Glomerular visceral epithelial cell (primary cell): ENCODE data around the gene SLC34A1.
A peak's percentile ranks its signal among the peaks of the same experiment; 100 is the strongest.
"Not testable (repeated sequence)": the region's sequence is repeated elsewhere in the genome, so short reads cannot be mapped to it uniquely, and the experiment has no call there.

Experiments
- DNase-seq: peaks from one replicate; pipeline ENCODE4 v3.0.0-alpha.2; 2016; ENCODE audit errors: extremely low spot score

The SLC34A1 gene

DNA sequence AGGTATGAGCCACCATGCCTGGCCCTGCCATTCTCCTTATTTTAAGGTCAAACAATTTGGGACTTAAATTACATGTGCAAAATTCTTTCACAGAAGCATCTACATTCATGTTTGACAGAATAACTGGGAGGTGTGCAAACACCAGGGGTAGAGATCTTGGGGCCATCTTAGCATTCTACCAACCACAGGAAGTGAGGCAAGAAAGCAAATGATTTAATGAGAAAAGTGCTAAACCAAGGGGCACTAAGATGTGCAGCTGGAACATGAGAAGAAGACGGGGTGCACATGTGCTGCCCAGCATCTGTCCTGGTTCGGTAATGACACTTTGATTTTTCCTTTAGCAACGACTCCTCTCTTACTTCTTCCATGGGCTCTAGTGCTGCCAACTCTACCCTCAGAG is 26.3 kb downstream of the SLC34A1 start:
- DNase-seq, result no peak

DNA sequence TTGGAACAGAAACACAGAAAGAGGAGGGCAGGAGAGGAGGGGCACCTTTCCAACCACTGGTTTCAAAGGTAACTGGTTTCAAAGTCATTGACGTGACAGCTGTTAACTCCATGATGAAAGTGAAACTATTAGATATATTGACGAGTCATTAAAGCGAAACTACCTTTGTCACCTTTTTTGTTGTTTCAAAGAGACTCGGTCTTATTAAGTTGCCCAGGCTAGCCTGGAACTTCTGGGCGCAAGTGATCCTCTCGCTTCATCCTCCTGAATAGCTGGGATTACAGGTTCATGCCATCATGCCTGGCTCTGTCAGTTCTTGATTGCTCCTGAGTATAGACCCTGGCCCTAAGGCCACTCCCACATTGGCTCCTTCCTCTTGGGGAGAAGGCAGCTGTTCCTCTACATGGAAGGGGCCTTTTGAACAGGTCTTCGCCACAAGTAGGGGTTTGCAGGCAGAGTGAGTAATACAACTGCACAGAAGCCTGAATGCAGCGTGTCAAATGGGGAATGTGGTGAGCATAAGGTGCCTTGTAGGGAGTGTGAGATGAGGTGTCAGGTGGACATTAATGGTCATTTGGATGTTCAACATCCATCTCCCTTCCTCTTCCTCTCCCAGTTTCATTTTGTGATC is 28.5 kb downstream of the SLC34A1 start:
- no peak for DNase-seq

DNA sequence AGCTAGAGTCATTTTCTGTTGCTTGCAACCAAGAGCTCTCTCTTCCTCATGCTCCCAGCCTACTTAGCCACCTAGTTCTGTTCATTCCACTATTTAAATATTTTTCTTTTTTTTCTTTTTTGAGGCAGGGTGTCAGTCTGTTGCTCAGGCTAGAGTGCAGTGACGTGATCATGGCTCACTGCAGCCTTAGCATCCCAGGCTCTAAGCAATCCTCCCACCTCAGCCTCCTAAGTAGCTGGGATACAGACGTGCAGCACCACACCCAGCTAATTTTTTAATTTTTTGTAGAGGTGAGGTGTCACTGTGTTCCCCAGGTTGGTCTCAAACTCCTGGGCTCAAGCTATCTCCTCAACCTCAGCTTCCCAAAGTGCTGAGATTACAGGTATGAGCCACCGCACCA is 30.2 kb downstream of the SLC34A1 start:
- no peak for DNase-seq

DNA sequence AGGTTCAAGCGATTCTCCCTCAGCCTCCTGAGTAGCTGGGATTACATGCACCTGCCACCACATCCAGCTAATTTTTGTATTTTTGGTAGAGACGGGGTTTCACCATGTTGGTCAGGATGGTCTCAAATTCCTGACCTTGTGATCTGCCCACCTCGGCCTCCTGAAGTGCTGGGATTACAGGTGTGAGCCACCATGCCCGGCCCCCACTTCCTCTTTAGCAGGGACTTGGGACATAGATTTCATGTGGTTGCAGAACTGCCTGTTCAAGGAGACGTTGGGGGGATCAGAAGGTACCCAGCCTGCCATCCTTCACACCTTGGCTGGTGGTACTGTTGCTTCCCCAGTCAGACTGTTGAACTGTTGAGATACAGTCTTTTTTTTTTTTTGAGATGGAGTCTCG is 32.8 kb downstream of the SLC34A1 start:
- DNase-seq, result not testable (repeated sequence)

DNA sequence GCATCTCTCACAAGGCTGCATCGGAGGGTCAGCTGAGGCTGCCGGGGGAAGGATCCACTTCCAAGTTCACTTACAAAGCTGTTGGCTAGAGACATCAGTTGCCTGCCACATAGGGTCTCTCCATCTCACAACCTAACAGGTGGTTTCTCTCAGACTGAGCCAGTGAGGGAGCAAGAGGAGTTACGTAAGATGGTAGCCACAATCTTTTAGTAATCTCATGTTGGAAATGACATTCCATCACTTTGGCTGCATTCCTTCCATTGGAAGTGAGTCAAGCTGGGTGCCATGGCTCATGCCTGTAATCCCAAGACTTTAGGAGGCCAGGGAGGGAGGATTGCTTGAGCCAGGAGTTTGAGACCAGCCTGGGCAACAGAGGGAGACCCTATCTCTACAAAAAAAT is 34.8 kb downstream of the SLC34A1 start:
- peak; percentile 28 for DNase-seq

DNA sequence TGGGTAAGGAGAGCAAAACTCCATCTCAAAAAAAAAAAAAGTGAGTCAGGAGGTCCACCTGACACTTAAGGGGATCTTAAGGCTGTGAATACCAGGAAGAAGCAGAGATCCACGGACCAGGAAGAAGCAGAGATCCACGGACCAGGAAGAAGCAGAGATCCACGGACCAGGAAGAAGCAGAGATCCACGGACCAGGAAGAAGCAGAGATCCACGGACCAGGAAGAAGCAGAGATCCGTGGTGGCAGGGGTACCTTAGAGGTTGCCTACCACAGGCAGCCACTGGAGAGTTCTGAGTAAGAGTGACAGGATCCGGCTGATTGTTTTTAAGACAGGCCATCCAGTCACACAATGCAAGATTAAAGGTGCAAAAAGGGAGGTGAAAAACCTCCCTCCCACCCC is 36.2 kb downstream of the SLC34A1 start:
- not testable (repeated sequence) for DNase-seq

DNA sequence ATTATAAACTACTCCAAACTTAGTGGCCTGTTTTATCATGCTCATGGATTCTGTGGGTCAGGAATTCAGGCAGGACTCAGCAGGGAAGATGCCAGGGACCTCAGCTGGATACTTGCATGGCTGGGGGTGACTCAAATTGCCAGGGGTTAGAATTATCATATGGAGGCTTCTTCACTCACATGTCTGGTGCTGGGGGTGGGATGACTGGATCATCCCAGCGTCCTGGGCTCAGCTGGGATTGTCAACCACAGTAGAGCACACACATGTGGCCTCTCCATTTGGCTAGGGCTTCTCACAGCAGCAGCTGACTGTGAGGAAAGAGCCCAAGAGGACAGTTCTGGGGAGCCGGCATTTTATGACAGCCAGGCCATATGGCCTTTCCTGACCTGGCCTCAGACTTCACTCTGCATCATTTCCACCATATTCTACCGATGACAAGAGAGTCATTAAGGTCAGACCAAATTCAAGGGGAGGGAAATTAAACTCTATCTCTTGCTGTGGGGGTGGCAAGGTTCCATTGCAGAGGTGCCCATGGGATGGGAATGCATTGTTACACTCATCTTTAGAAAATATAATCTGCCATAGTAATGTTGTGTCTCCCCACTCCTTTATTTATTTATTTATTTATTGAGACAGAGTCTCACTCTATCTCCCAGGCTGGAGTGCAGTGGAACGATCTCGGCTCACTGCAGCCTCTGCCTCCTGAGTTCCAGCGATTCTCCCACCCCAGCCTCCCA is 37.0 kb downstream of the SLC34A1 start:
- DNase-seq, result no peak

DNA sequence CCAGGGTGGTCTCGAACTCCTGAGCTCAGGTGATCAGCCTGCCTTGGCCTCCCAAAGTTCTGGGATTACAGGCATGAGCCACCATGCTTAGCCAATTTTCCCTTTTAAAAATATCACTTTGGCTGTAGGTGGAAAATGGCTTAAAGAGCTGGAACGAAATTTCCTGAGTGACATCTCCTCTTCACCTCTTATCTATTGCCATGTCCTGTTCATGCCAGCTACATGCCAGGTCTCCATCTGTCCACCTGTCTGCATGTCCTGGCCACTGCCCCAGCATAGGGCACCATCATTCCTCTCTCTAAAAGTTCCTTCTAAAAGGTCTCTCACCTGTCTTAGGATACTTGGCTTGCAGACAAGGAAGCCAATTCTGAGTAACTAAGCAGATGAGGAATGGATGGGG is 39.4 kb downstream of the SLC34A1 start:
- no peak for DNase-seq

DNA sequence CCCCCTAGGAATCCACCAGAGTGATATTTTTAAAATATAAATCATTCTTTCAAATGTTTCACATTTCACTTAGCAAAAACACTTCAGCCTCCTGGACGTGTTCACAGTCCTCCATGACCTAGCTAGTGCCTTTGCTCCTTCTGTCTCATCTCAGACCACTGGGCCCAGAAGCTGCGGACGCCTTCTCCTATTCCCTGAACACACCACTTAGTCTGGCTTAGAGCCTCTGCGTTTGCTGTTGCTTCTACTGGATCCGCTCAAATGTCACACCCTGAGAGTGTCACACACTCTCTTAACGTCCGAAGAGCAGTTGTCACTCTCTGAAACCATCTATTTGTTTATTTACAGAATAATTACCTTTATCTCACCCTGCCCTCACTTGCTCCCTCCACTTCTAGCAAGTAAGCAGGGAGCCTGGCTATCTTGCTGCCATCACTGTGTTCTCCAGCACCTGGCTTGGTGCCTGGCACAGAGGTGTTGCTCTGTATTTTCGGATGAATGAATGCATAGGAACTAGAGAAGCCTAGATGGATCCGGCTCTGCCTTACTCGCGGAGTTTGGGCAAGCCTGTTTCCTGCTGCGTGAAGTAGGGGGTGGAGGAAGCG is 41.1 kb downstream of the SLC34A1 start:
- no peak for DNase-seq

DNA sequence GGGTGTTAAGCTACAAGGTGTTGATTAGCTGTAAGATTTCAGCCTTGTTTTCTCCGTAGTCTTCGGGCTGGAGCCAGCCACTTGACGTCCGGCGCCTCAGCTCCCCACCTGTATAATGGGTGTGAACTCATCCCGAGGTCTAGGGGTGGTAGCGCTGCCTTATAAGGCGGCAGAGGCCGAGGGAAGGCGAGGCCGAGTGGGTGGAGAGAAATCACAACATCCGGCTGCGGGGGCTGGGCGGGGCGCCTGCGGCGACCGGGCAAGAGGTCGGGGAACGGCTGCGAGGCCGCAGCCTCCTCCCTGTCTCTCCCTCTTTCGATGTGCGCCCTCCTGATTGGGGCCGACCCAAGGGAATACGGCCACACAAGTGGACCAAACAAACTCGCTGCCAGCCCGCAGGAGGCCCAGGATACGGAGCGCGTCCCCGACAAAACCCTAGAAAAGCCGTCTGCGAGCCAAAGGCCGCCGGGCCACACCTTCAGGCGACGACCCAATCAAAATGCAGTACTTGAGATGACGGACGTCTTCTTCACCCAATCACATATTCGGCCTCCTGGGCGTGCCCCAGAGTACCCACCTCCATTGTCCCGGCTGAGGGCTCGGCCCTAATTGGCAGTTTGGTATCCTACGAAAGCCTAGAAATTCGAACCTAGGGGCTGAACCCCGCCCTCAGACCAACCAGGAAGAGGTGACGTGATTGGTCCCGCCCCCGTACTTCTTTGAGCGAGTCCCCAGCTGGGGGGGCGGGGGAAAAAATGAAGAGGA is 41.7 kb downstream of the SLC34A1 start:
- peak; percentile 100 for DNase-seq

DNA sequence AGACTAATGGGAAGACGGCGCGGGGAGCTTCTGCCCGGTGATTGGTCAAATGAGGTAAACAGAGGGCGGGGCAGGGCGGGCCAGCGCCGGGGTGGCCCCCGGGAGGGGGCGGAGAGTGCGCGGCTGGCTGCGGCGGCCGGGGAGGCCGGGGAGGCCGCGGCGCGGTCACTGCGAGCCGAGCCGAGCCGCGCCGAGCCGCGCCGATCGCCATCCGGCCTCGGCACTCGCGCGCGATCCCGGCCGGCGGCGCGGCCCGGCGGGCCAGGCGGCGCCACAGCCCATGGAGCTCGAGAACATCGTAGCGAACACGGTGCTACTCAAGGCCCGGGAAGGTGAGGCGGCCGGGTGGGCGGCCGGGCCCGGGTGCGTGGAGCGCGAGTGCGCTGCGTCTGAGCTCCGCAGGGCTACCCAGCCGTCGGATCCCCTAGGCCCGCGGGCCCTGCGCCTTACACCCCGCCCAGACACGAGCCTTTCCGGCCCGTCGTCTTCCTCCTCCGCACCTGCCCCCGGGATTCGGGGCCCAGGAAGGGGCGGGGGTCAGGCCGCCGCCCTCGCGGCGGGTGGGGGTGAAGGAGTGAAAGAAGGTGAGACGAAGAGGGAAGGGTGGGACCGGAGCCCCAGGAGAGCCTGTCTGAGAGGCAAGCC is 42.5 kb downstream of the SLC34A1 start, which contains the start of gene GRK6:
TSS of gene GRK6 (plus strand) at position 111 of the 645 bp plus-strand sequence. CDS start at position 281, 170 bp downstream.
- peak; percentile 52 for DNase-seq

DNA sequence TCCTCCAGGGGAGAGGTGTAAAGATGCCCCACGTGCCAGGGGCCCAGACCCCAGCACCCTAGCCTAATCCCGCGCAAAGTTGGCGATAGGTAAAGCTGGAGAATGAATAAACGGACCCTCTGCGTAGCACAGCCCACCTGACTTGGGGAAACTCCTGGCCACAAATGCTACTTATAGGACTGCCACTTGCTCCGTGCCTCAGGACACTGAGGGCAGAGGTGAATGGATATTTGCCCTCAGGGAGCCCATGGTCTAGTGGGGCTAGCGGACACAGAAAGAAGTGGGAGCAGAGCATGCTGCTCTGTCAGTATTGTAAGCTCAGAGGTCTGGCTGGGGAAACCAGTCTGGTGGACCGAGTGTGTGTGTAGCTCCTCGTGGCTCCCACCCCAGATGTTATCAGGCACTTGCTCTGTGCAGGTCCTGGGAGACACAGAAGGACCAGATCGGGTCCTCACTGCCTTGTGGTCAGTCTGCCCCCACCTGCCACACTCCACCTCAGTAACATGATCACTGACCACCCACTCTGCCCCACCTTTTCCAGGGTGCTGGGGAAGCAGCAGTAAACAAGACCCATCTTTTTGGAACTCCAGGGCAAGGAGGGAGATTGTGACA is 43.1 kb downstream of the SLC34A1 start:
- DNase-seq, result no peak

DNA sequence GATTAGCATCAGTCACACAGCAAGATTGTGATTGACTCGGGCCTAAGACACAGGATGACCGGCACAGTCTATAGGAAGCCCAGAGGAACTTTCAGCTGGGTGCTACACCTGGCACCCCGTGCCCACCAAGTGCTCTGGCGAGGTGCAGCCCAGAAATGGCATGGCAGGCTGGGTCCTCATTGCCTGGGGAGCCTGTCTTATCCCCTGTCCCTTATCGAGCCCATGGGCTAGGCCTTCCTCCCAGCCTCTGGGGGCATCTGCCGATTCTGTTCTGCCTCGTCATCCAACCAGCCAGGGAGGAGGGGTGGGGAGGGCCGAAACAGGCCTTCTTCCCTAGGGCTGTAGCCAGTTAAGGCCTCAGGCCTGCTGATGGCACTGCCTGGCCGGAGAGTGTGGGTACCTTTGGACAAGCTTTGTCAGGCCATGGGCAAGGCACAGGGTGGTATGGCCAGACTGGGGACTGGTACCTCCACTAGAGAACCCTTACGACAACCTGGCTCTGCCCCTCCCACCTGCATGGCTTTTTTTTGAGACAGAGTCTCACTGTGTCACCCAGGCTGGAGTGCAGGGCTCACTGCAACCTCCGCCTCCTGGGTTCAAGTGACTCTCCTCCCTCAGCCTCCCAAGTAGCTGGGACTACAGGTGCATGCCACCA is 43.8 kb downstream of the SLC34A1 start:
- no peak for DNase-seq

DNA sequence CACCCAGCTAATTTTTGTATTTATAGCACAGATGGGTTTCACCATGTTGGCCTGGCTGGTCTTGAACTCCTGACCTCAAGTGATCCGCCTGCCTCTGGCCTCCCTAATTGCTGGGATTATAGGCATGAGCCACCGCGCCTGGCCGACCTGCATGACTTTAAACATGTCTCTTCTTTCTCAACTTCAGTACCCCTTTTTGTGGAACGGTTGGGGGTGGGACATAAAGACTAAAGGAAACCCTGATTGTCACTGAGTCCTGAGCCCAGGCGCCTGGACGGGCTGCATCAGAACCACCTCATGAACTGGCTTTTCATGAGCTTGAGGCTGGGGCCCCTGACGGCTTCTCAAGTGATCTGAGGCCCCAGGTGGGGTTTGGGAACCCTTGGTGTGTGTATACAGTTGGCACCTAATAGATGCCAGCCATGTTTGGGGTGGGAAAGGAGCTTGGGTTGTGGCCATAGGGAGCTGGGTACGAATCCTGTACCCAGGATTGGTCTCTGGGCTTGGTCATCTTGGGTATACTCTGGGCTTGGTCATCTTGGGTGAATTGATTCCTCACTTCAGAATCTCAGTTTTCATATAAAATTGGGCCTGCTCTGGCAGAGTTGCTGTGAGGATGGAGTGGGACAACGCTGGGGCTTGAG is 44.5 kb downstream of the SLC34A1 start:
- no peak for DNase-seq

DNA sequence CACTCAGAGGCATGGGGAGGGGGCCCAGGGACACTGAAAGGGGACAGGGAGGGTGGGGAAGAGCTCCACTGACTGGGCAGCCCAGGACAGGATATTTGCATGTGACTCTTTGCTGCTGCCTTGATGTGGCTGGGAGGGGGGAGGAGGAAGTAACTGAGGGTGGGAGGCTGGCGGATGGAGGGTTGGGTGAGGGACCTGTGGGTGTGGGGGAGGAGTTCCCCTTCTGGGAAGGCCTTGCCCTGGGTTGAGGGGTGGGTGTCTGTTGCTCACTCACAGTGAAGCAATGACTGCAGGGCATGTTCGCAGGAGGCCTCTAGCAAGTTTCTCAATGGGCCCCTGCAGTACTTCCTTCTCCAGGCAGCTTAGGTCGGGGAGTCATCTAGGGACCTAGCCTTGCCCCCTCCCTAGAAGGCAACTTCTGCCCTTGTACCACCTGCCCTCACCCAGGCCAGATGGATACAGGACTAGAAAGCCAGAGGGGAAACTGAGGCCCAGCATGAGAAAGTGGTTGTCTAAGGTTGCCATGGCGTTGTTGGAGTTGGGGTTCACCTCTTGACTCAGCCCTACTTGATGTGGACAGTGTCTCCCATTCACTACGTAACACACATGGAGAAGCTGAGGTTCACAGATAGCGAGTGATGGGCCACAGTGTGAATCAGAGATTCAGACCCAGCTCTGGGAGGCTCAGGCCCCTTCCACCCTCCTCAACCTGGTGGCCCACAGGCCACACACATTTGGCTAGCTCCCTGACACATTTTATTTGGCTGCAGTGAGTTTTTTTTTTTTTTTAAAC is 45.2 kb downstream of the SLC34A1 start:
- no peak for DNase-seq

DNA sequence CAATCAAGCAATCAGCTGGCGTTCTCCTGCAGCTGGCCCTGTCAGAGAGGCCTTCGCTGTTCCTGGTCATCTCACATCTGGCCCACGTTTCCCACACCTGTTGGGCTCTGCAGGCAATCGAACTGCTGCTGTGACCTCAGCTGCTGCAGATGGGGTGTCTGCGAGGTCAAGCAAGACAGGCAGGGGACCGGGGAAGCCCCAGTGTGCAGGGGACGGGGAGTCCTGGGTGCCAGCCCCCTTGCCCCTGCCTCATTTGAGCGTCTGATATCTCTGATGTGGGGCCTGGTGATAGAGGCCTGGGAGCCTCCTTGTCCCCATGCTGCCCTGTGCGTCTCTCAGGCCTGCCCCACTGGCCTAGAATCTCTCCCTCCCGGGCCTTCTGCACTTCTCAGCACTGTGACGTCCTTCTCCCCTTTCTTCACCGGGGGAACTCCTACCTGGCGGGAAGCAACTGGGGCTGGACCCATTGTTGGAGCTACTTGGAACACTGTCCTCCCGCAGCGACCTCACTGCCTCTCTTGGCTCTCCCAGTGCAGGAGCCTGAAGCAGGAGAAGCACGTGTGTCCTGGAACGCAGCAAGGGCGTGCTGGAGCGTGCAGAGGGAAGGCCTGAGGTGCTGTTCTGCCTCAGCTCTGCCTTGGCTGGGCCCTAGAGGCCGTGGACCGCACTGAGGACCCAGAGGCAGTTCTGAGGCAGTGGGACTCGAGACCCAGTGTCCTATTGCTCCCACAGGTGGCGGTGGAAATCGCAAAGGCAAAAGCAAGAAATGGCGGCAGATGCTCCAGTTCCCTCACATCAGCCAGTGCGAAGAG is 46.1 kb downstream of the SLC34A1 start:
- DNase-seq, result no peak

DNA sequence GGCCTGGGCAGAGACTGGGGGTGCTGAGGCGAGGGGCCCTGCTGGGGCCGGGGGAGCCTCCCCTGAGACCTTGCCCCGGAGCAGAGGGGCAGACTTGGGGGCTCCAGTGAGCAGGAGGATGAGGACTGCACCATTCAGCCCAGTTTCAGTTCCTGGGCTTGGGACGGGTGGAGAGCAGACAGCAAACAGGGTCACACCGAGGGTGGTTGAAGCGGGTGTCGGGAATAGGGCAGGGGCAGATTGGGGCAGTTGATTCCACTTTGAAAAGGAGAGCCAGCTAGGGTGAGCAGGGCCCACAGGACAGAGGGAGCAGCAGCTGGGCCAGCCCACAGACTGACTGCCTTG is 46.7 kb downstream of the SLC34A1 start:
- DNase-seq, result no peak

DNA sequence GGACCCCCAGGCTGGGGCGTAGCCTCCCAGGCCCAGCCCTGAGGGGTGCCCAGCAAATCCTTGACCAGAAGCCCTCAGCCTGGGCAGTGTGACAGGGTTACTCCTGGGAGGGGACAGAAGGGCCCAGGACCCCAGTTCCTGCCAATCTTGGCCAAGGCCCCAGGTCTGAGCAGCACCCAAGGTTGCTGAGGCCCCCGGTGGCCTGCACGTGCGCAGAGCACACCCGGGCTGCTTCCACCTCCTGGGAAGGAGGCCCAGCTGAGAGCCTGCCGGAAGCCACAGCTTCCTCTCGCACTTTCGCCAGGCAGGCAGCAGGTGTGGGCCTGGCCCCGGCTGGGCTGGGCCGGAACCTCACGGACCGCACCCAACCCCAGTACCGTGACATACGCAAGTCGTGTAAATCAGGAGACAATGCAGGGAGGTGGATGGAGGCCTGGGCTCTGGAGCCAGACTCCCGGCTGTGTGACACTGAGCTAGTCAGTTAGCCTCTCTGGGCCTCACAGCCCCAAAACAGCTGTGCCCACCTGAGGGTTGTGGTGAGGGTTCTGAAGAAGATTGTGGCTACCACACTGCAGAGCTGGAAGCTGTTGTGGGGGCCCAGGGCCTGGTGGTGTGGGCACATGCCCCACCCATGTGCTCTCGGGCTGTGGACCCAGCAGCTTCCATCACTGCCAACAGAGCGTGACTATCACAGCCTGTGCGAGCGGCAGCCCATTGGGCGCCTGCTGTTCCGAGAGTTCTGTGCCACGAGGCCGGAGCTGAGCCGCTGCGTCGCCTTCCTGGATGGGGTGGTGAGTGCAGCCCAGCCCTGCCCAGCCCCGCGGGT is 47.3 kb downstream of the SLC34A1 start:
- DNase-seq, result no peak
